ENCODE measurements around the gene BAZ1A. TPM values are rescaled to one million over a fixed set of nuclear protein-coding genes. Genes with fewer than 3 reads are reported as not detected.
A peak's percentile ranks its signal among the peaks of the same experiment; 100 is the strongest.

BAZ1A gene
- total RNA-seq, 1 experiment from 2014 or later, result 17.8 TPM

GRCh38 chr14:34766606-34767005 lies 108.6 kb downstream of the BAZ1A start:
- Histone ChIP-seq H3K4me1 (ENCODE audit: insufficient read depth, low read length) (no peaks in the 10 kb centered on the region), H3K9me3 (ENCODE audit: control insufficient read depth, low read depth, low read length) (no peaks in the 10 kb centered on the region), H3K4ac (ENCODE audit: low read depth, low read length) (no peak overlapping the region), H3K27me3 (ENCODE audit: insufficient read depth, low read length) (no peaks in the 10 kb centered on the region), H2AFZ (ENCODE audit: low read length) (no peak overlapping the region), H4K91ac (ENCODE audit: insufficient read length, low read depth, low read length) (no peak overlapping the region), H2BK15ac (ENCODE audit: low read depth, low read length) (no peak overlapping the region), H2AK5ac (ENCODE audit: insufficient read length, low read length) (no peak overlapping the region), H3K79me1 (ENCODE audit: insufficient read depth, low read depth, low read length, poor library complexity, severe bottlenecking) (no peaks in the 10 kb centered on the region), H3K18ac (ENCODE audit: insufficient read length, low read depth, low read length) (no peak overlapping the region), H3K14ac (ENCODE audit: insufficient read depth, low read length) (no peak overlapping the region), H2BK20ac (ENCODE audit: low read depth, low read length, poor library complexity, severe bottlenecking) (no peak overlapping the region), H3K23ac (ENCODE audit: insufficient read length, low read depth, low read length) (no peak overlapping the region), H3K23me2 (ENCODE audit: insufficient read length, low read depth, low read length, poor library complexity, severe bottlenecking) (no peaks in the 10 kb centered on the region), H4K8ac (replicated peaks; ENCODE audit: insufficient read length, low read depth, low read length) (no peak overlapping the region), H2BK5ac (ENCODE audit: insufficient read length, low read length) (no peak overlapping the region), H2BK120ac (ENCODE audit: low read depth, low read length, poor library complexity, severe bottlenecking) (no peak overlapping the region), H3K79me2 (ENCODE audit: insufficient read depth, low read length) (no peaks in the 10 kb centered on the region), H3K9ac (ENCODE audit: extremely low read depth, insufficient read length, low read length) (no peak overlapping the region), H4K5ac (ENCODE audit: insufficient read length, low read depth, low read length) (no peak overlapping the region), H3T11ph (ENCODE audit: low read length) (no peak overlapping the region), H3K56ac (ENCODE audit: insufficient read length, low read depth, low read length) (no peak overlapping the region), H3K4me2 (ENCODE audit: insufficient read depth, insufficient read length, low read length) (no peak overlapping the region), H3K27ac (ENCODE audit: insufficient read length, low read depth, low read length) (no peak overlapping the region), H2BK12ac (ENCODE audit: insufficient read length, low read depth, low read length) (no peak overlapping the region), H4K20me1 (ENCODE audit: control insufficient read depth, insufficient read depth, insufficient read length) (no peaks in the 10 kb centered on the region)
- no CpG with 5 or more reads among the region's 2 CpGs for WGBS (ENCODE audit: extremely low coverage, insufficient read length, low lambda C conversion rate)
- Mint-ChIP-seq H3K4me1 (no peaks in the 10 kb centered on the region), H3K27me3 (ENCODE audit: low read depth) (no peaks in the 10 kb centered on the region), H3K36me3 (ENCODE audit: insufficient read depth in 1 of 3, low read depth in 3 of 3) (peaks cover 4 to 25% (median 8%) of the 10 kb centered on the region in 3 experiments; a peak in 6 of 7 replicates), H3K27ac (peak overlapping the region in 1 of 3 experiments; percentile 66; a peak in 1 of 7 replicates), H3K4me3 (no peak overlapping the region), H3K9me3 (no peaks in the 10 kb centered on the region)
- no peak for TF ChIP-seq CTCF (conservative IDR thresholded peaks at IDR 0.05)
- no peak for DNase-seq
